GM19467 (cell line): ENCODE data around the gene WWOX.

Experiments used
- ATAC-seq: cut with Tn5 transposase; IDR thresholded peaks from one replicate; pipeline ENCODE4 v1.9.1; 2021; ENCODE audit warnings: mild to moderate bottlenecking, moderate library complexity; ENCODE audit not compliant: unreplicated experiment

Gene WWOX

GRCh38 chr16:78430281-78430680, 330.8 kb downstream of the WWOX start:
- ATAC-seq: no peak

- ATAC-seq: no peak
Observed at GRCh38 chr16:78431004-78431670, 331.7 kb downstream of the WWOX start.

GRCh38 chr16:78431701-78432100, 332.2 kb downstream of the WWOX start:
- no peak for ATAC-seq

- no peak for ATAC-seq
Observed at GRCh38 chr16:78432451-78432850, 333.0 kb downstream of the WWOX start.

GRCh38 chr16:78433116-78433515, 333.7 kb downstream of the WWOX start:
- no peak for ATAC-seq

GRCh38 chr16:78434401-78434800, 334.9 kb downstream of the WWOX start:
- ATAC-seq: no peak

- no peak for ATAC-seq
Observed at GRCh38 chr16:78435260-78435659, 335.8 kb downstream of the WWOX start.

GRCh38 chr16:78436023-78436422, 336.6 kb downstream of the WWOX start:
- ATAC-seq: no peak

- ATAC-seq: no peak
Observed at GRCh38 chr16:78436846-78437245, 337.4 kb downstream of the WWOX start.

- no peak for ATAC-seq
Observed at GRCh38 chr16:78437352-78437968, 338.0 kb downstream of the WWOX start.

GRCh38 chr16:78438219-78438618, 338.8 kb downstream of the WWOX start:
- no peak for ATAC-seq

- no peak for ATAC-seq
Observed at GRCh38 chr16:78438632-78439031, 339.2 kb downstream of the WWOX start.

- ATAC-seq: no peak
Observed at GRCh38 chr16:78439646-78440045, 340.2 kb downstream of the WWOX start.

GRCh38 chr16:78441298-78441697, 341.8 kb downstream of the WWOX start:
- ATAC-seq: no peak

- ATAC-seq: no peak
Observed at GRCh38 chr16:78443542-78444364, 344.3 kb downstream of the WWOX start.

- ATAC-seq: no peak
Observed at GRCh38 chr16:78445818-78446217, 346.4 kb downstream of the WWOX start.

- ATAC-seq: no peak
Observed at GRCh38 chr16:78446486-78446885, 347.0 kb downstream of the WWOX start.

- no peak for ATAC-seq
Observed at GRCh38 chr16:78446992-78447563, 347.6 kb downstream of the WWOX start.

GRCh38 chr16:78448658-78449271, 349.3 kb downstream of the WWOX start:
- ATAC-seq: no peak

- ATAC-seq: no peak
Observed at GRCh38 chr16:78450255-78450654, 350.8 kb downstream of the WWOX start.

GRCh38 chr16:78452025-78452555, 352.6 kb downstream of the WWOX start:
- ATAC-seq: no peak
